ENCODE results near the gene CFAP97.

GRCh38 chr4:185113340-185113739 lies 90.5 kb downstream of the CFAP97 start:
- TF ChIP-seq EZH2 (IDR thresholded peaks at IDR 0.05; ENCODE audit: low read length), result no peak
- no peak for TF ChIP-seq CTCF (optimal IDR thresholded peaks at IDR 0.05 in 1 of 3, IDR thresholded peaks at IDR 0.05 in 1 of 3, conservative IDR thresholded peaks at IDR 0.05 in 1 of 3; ENCODE audit: extremely low read depth in 1 of 3, insufficient read depth in 2 of 3, low read length in 3 of 3)

Data from keratinocyte (primary cell).